ENCODE results near the gene NHERF1. TPM values are rescaled to one million over a fixed set of nuclear protein-coding genes. Genes with fewer than 3 reads are reported as not detected.

Gene NHERF1
- total RNA-seq, 1 donor from 2014 or later = 142 TPM

GRCh38 chr17:74723891-74724290, 24.5 kb upstream of the NHERF1 start:
- peaks cover 15% of the 10 kb centered on the region for H3K27me3 Mint-ChIP-seq (ENCODE audit: insufficient read depth)
- H3K36me3 Mint-ChIP-seq (ENCODE audit: low read depth) = no peaks in the 10 kb centered on the region
- no peak overlapping the region for H3K4me3 Mint-ChIP-seq
- no peak overlapping the region for H3K27ac Mint-ChIP-seq
- intact Hi-C loops (cut with micrococcal nuclease) = no loop called here
- no peaks in the 10 kb centered on the region for H3K9me3 Mint-ChIP-seq
- peaks cover 5% of the 10 kb centered on the region for H3K4me1 Mint-ChIP-seq (ENCODE audit: low read depth)
- no peak for DNase-seq (ENCODE audit: low spot score)

- Mint-ChIP-seq H3K4me3 (no peak overlapping the region), H3K9me3 (no peaks in the 10 kb centered on the region), H3K27ac (no peak overlapping the region), H3K36me3 (ENCODE audit: low read depth) (no peaks in the 10 kb centered on the region), H3K4me1 (ENCODE audit: low read depth) (peaks cover 6% of the 10 kb centered on the region), H3K27me3 (ENCODE audit: insufficient read depth) (peaks cover 13% of the 10 kb centered on the region)
- DNase-seq (ENCODE audit: low spot score) = no peak
- intact Hi-C loops (cut with micrococcal nuclease) = no loop called here
Measured at GRCh38 chr17:74725111-74725510, 23.3 kb upstream of the NHERF1 start.

- intact Hi-C loops (cut with micrococcal nuclease) = no loop called here
- Mint-ChIP-seq H3K9me3 (no peaks in the 10 kb centered on the region), H3K4me1 (ENCODE audit: low read depth) (peaks cover 18% of the 10 kb centered on the region), H3K27me3 (ENCODE audit: insufficient read depth) (no peaks in the 10 kb centered on the region), H3K27ac (no peak overlapping the region), H3K4me3 (no peak overlapping the region), H3K36me3 (ENCODE audit: low read depth) (no peaks in the 10 kb centered on the region)
- DNase-seq (ENCODE audit: low spot score) = no peak
Measured at GRCh38 chr17:74728033-74728701, 20.3 kb upstream of the NHERF1 start.

- no peak for DNase-seq (ENCODE audit: low spot score)
- Mint-ChIP-seq H3K27me3 (ENCODE audit: insufficient read depth) (no peaks in the 10 kb centered on the region), H3K9me3 (no peaks in the 10 kb centered on the region), H3K4me3 (no peak overlapping the region), H3K36me3 (ENCODE audit: low read depth) (no peaks in the 10 kb centered on the region), H3K27ac (no peak overlapping the region), H3K4me1 (ENCODE audit: low read depth) (peaks cover 18% of the 10 kb centered on the region)
- intact Hi-C loops (cut with micrococcal nuclease) = no loop called here
Measured at GRCh38 chr17:74728702-74729075, 19.7 kb upstream of the NHERF1 start.

GRCh38 chr17:74729368-74729767, 19.1 kb upstream of the NHERF1 start:
- no peaks in the 10 kb centered on the region for H3K9me3 Mint-ChIP-seq
- no peaks in the 10 kb centered on the region for H3K36me3 Mint-ChIP-seq (ENCODE audit: low read depth)
- intact Hi-C loops (cut with micrococcal nuclease) = no loop called here
- no peak for DNase-seq (ENCODE audit: low spot score)
- peaks cover 13% of the 10 kb centered on the region for H3K4me1 Mint-ChIP-seq (ENCODE audit: low read depth)
- H3K27ac Mint-ChIP-seq = no peak overlapping the region
- H3K4me3 Mint-ChIP-seq = no peak overlapping the region
- no peaks in the 10 kb centered on the region for H3K27me3 Mint-ChIP-seq (ENCODE audit: insufficient read depth)

- peaks cover 2% of the 10 kb centered on the region for H3K27me3 Mint-ChIP-seq (ENCODE audit: insufficient read depth)
- H3K4me3 Mint-ChIP-seq = no peak overlapping the region
- H3K4me1 Mint-ChIP-seq (ENCODE audit: low read depth) = peaks cover 13% of the 10 kb centered on the region
- no peaks in the 10 kb centered on the region for H3K9me3 Mint-ChIP-seq
- H3K36me3 Mint-ChIP-seq (ENCODE audit: low read depth) = no peaks in the 10 kb centered on the region
- intact Hi-C loops (cut with micrococcal nuclease) = loop anchor here (2.0 to 10.0 kb wide), 3 partner anchors 43 to 255 kb away; no protein-coding TSS in a partner anchor
- DNase-seq (ENCODE audit: low spot score) = no peak
- no peak overlapping the region for H3K27ac Mint-ChIP-seq
Measured at GRCh38 chr17:74729866-74730265, 18.6 kb upstream of the NHERF1 start.

- Mint-ChIP-seq H3K36me3 (ENCODE audit: low read depth) (no peaks in the 10 kb centered on the region), H3K27ac (peak overlapping the region; percentile 71), H3K9me3 (no peaks in the 10 kb centered on the region), H3K27me3 (ENCODE audit: insufficient read depth) (peaks cover 4% of the 10 kb centered on the region), H3K4me3 (no peak overlapping the region), H3K4me1 (ENCODE audit: low read depth) (peaks cover 13% of the 10 kb centered on the region)
- DNase-seq (ENCODE audit: low spot score) = peak; percentile 61
- intact Hi-C loops (cut with micrococcal nuclease) = loop anchor here (2.0 to 10.0 kb wide), 3 partner anchors 44 to 256 kb away; no protein-coding TSS in a partner anchor
Measured at GRCh38 chr17:74730491-74731346, 17.7 kb upstream of the NHERF1 start.

- Mint-ChIP-seq H3K27me3 (ENCODE audit: insufficient read depth) (peaks cover 4% of the 10 kb centered on the region), H3K27ac (no peak overlapping the region), H3K4me1 (ENCODE audit: low read depth) (peaks cover 16% of the 10 kb centered on the region), H3K9me3 (no peaks in the 10 kb centered on the region), H3K4me3 (no peak overlapping the region), H3K36me3 (ENCODE audit: low read depth) (no peaks in the 10 kb centered on the region)
- DNase-seq (ENCODE audit: low spot score) = no peak
- intact Hi-C loops (cut with micrococcal nuclease) = loop anchor here (2.0 to 10.0 kb wide), 3 partner anchors 44 to 256 kb away; no protein-coding TSS in a partner anchor
Measured at GRCh38 chr17:74731347-74731605, 17.2 kb upstream of the NHERF1 start.

- peaks cover 19% of the 10 kb centered on the region for H3K4me1 Mint-ChIP-seq (ENCODE audit: low read depth)
- H3K4me3 Mint-ChIP-seq = no peak overlapping the region
- intact Hi-C loops (cut with micrococcal nuclease) = loop anchor here (10.0 kb wide), 2 partner anchors 217 to 257 kb away; no protein-coding TSS in a partner anchor
- DNase-seq (ENCODE audit: low spot score) = no peak
- no peaks in the 10 kb centered on the region for H3K36me3 Mint-ChIP-seq (ENCODE audit: low read depth)
- no peak overlapping the region for H3K27ac Mint-ChIP-seq
- no peaks in the 10 kb centered on the region for H3K9me3 Mint-ChIP-seq
- peaks cover 4% of the 10 kb centered on the region for H3K27me3 Mint-ChIP-seq (ENCODE audit: insufficient read depth)
Measured at GRCh38 chr17:74732042-74732867, 16.2 kb upstream of the NHERF1 start.

GRCh38 chr17:74733365-74734122, 14.9 kb upstream of the NHERF1 start:
- intact Hi-C loops (cut with micrococcal nuclease) = loop anchor here (10.0 kb wide), 2 partner anchors 219 to 259 kb away; no protein-coding TSS in a partner anchor
- Mint-ChIP-seq H3K4me3 (no peak overlapping the region), H3K27me3 (ENCODE audit: insufficient read depth) (peaks cover 4% of the 10 kb centered on the region), H3K9me3 (no peaks in the 10 kb centered on the region), H3K36me3 (ENCODE audit: low read depth) (peaks cover 2% of the 10 kb centered on the region), H3K4me1 (ENCODE audit: low read depth) (peaks cover 32% of the 10 kb centered on the region), H3K27ac (peak overlapping the region; percentile 47)
- DNase-seq (ENCODE audit: low spot score) = no peak

GRCh38 chr17:74734256-74734655, 14.2 kb upstream of the NHERF1 start:
- peak overlapping the region; percentile 47 for H3K27ac Mint-ChIP-seq
- H3K4me3 Mint-ChIP-seq = no peak overlapping the region
- H3K9me3 Mint-ChIP-seq = no peaks in the 10 kb centered on the region
- peaks cover 5% of the 10 kb centered on the region for H3K36me3 Mint-ChIP-seq (ENCODE audit: low read depth)
- intact Hi-C loops (cut with micrococcal nuclease) = loop anchor here (10.0 kb wide), 2 partner anchors 219 to 259 kb away; no protein-coding TSS in a partner anchor
- H3K4me1 Mint-ChIP-seq (ENCODE audit: low read depth) = peaks cover 39% of the 10 kb centered on the region
- peaks cover 4% of the 10 kb centered on the region for H3K27me3 Mint-ChIP-seq (ENCODE audit: insufficient read depth)
- DNase-seq (ENCODE audit: low spot score) = no peak
